Effector CD8-positive, alpha-beta T cell (primary cell): ENCODE measurements around the gene BMPER.

Source experiments
- DNase-seq: peaks from one replicate; lab custom pipeline; 2025; lab: John Stamatoyannopoulos, UW

Gene BMPER

GRCh38 chr7:33968591-33968990, 63.3 kb downstream of the BMPER start:
- no peak for DNase-seq

- no peak for DNase-seq
Observed at GRCh38 chr7:33970536-33970935, 65.2 kb downstream of the BMPER start.

GRCh38 chr7:33971106-33971505, 65.8 kb downstream of the BMPER start:
- no peak for DNase-seq

- no peak for DNase-seq
Observed at GRCh38 chr7:33973231-33974015, 68.1 kb downstream of the BMPER start.

GRCh38 chr7:33979300-33979806, 74.0 kb downstream of the BMPER start:
- no peak for DNase-seq

- DNase-seq = no peak
Observed at GRCh38 chr7:33979807-33980355, 74.5 kb downstream of the BMPER start.

GRCh38 chr7:33981226-33981625, 75.9 kb downstream of the BMPER start:
- no peak for DNase-seq

- no peak for DNase-seq
Observed at GRCh38 chr7:33981671-33982424, 76.5 kb downstream of the BMPER start.

- DNase-seq = no peak
Observed at GRCh38 chr7:33982425-33982786, 77.1 kb downstream of the BMPER start.

- DNase-seq = no peak
Observed at GRCh38 chr7:33986451-33986850, 81.1 kb downstream of the BMPER start.

GRCh38 chr7:33986951-33987947, 81.9 kb downstream of the BMPER start:
- DNase-seq = no peak

- DNase-seq = no peak
Observed at GRCh38 chr7:33996899-33997298, 91.6 kb downstream of the BMPER start.

- DNase-seq = no peak
Observed at GRCh38 chr7:33998476-33998875, 93.1 kb downstream of the BMPER start.

GRCh38 chr7:34011017-34011695, 105.8 kb downstream of the BMPER start:
- no peak for DNase-seq

- no peak for DNase-seq
Observed at GRCh38 chr7:34011696-34012095, 106.4 kb downstream of the BMPER start.

- no peak for DNase-seq
Observed at GRCh38 chr7:34013421-34013820, 108.1 kb downstream of the BMPER start.

GRCh38 chr7:34015651-34016050, 110.3 kb downstream of the BMPER start:
- no peak for DNase-seq

- no peak for DNase-seq
Observed at GRCh38 chr7:34016876-34017275, 111.5 kb downstream of the BMPER start.

- DNase-seq = no peak
Observed at GRCh38 chr7:34019301-34019790, 114.0 kb downstream of the BMPER start.

GRCh38 chr7:34022626-34023025, 117.3 kb downstream of the BMPER start:
- no peak for DNase-seq

GRCh38 chr7:34025600-34025999, 120.3 kb downstream of the BMPER start:
- no peak for DNase-seq
